Ecto neural progenitor cell (in vitro differentiated cells): ENCODE measurements around the gene TMEM114.
A peak's percentile ranks its signal among the peaks of the same experiment; 100 is the strongest.

Experiments used
- DNase-seq: peaks from one replicate; pipeline ENCODE4 v3.0.0-alpha.2; 2018; ENCODE audit warnings: low spot score

Gene TMEM114

DNA sequence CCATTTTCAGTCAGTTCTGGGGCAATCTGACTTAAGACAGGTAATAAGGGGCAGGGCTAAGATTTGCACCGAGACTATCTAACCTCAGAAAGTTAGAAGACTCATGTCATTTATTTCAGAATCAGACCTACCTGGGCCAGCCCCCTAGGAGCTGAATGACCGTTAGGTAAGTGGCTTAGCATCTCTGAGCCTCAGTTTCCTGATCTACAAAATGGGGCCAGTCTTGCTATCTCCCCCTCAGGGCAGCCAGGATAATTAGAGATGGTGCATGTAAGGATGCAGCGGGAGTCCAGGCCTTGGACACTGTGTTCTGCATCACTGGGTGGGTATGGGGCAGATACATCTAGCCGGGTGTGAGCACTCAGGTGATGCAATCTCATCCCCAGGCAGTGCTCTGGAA is 20.8 kb upstream of the TMEM114 start:
- no peak for DNase-seq

DNA sequence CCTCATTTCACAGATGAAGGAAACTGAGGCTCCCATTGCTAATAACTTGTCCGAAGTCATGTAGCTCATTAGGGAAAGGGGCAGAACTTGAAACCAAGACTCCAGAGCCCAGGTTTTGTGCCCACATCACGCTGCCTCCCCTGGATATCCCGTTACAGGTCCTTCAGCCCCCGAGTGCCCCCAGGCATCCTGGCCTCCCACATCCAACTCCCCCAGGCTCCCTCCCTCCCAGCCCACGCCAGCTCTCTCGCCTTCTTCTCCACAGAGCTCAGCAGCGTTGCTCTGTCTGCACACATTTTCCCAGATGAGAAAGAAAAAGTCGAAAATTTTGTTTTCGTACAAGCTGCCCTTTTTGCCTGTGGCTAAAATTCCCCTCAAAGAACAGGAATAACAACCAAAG is 16.9 kb upstream of the TMEM114 start:
- DNase-seq: no peak

DNA sequence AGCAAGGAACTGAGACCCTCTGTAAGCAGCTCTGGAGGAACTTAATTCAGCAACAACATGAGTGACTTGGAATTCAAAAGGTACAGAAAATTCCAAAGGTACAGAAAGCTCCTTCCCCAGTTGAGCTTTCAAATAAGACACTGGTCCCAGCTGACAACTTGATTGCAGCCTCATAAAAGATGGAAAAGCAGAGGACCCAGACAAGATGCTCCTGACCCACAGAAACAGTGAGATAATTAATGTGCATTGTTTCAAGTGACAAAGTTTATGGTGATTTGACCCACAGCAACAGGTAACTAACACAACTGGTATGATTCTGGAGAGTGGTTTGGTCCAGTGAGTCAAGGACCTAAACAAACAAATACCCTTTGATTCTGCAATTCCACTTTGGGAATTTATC is 15.2 kb upstream of the TMEM114 start:
- no peak for DNase-seq

DNA sequence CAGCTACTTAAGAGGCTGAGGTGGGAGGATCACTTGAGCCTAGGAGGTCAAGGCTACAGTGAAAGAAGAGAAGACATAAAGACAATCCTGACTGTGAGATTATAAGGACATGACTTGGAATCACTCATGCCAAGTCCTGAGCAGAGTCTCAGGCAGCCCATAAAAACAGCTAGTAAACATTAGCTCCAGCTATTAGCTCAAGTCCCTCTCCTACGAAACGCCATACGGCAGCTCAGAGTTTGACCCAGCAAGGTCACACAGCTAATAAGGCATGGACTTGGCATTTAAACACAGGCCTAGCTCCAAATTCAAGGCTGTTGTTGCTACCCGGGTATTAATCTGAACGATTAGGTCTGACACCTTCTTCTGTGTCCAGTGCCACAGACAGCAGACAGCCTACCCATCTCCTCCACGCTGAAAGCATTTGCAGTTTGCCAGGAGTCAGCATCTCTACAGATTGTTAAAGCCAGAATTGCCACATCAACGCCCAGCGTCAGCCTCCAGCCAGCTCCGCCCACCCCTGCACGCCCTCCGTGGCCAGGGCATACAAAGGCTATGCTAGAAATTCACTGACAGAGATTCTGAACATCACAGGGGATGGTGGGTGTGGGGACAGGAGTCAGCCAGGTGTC is 9.9 kb upstream of the TMEM114 start:
- no peak for DNase-seq

DNA sequence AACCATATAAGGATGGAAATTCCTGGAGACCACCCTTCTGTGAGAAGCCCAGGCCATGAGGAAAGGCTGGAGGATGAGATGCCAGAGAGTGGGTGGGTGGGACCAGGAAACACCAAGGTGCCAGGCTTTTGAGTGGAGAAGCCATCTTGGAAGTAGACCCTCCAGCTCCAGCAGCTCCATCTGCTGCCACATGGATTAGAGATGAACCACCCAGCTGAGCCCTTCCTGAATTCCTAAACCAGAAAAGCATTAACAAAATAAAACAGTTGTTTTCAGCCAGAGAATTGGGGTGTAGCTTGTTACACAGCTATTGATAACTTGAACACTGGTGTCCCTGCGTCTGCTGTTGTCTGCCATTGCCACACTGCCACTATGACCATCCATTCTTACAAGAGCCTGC is 6.3 kb upstream of the TMEM114 start:
- no peak for DNase-seq

DNA sequence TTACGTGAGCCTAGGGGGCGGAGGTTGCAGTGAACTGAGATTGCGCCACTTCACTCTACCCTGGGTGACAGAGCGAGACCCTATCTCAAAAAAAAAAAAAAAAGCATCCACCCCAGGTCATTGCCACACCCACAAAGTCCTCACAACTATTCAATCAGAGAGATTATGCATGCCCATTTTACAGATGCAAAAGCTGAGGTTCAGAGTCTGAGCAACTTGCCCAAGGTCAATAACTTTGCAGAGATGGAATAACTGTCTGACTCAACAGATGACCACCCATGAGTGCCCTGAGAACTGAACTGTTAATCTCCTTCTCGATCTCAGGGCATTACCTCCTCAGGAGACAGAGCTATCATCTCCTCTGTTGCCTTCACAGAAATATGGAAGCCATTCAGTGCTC is 5.5 kb upstream of the TMEM114 start:
- DNase-seq: no peak

DNA sequence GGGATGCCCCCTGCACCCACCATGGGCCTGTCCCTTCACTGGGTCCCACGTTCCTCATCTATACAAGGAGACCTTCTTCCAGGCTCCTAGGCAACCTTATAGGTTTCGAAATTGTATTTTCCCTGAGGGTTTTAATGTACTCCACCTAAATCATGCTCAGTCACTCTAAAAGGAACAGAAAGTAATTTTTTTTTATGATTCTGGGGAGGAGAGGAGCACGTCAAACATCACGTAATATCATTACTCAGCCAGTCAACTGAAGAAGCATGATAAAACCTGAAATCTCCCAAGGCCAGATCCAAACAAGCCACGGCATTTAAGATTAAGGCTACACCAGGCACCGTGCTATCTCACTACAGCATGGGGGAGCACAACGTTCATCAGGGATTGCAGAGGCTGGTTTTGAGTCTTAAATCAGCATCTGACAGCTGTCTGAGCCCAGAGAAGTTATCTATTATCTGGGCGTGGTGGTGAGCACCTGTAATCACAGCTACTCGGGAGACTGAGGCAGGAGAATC is 3.9 kb upstream of the TMEM114 start:
- no peak for DNase-seq

DNA sequence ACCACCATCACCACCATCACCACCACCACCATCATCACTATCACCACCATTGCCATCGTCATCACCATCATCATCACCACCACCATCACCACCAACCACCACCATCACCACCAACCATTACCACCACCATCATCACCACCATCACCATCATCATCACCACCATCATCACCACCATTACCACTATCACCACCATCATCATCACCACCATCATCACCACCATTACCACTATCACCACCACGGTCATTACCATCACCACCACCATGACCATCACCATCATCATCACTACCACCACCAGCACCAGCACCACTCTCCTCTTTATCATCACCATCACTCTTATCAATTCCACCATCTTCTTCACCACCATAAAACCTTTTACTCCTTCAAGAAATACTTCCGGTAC is 1.1 kb upstream of the TMEM114 start:
- no peak for DNase-seq

DNA sequence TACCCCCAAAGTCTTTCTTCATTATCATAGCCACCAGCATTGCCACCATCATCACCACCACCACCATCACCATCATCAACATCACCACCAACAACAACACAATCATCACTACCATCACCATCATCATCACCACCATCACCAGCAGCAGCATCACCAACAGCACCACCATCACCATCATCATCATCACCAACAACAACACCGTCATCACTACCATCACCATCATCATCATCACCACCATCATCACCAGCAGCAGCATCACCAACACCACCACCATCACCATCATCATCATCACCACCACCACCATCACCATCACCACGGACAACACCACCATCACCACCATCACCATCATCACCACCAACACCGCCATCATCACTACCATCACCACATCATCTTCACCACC is 500 bp upstream of the TMEM114 start:
- DNase-seq: no peak

DNA sequence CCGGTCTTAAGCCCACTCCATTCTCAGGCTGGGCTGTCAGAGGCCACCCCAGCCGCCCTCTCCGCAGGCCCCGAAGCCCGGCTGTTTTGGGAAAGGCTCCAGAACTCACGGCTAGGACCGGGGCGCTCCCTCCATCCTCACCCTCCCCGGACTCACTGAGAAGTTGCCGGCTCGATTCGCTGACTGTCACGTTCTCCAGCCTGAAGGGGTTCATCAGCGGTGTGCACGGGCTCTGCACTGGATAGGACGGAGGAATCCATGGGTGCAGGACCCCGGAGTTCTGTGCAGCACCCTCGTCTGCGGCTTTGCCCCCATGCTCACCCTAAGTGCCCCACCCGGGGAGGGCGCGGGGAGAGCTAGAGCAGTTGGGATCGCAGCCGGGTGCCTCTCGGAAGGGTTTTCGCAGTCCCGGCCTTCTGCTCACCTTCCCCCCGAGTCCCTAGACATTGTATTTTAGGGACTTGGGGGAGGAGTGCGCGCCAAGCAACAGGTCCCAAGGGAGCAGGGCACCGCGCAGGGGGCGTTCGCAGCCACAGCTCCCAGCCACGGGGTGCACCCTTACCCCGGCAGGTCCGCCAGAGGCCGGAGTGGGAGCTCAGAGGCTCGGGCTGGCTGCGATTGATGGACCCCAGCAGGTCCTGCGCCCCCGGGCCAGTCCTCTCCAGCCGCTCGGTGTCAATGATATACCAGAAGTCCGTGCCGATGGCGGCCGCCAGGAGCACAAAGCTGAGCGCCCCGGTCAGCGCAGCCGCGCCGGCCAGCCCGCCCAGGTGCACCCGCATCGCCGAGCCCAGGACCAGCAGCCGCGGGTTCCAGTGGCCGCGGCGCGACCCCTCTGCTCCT is 1.0 kb downstream of the TMEM114 start:
- peak; percentile 69 for DNase-seq

DNA sequence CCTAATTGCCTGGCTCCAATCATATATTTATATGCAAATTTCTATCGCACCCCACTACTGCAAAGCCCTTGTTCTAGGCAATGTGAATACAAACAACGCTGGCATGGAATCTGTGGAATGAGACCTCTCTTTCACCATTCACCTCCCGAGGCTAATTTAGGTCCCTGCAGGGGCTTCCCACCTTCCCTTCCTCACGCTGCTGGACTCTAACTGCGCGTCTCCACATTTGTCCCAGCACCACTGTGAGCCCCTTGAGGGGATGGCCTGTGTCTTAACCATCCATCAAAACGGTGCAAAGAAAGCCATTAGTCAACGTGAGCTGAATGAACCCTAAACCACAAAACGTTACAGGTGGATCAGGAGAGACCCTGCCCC is 1.6 kb downstream of the TMEM114 start:
- peak; percentile 56 for DNase-seq

DNA sequence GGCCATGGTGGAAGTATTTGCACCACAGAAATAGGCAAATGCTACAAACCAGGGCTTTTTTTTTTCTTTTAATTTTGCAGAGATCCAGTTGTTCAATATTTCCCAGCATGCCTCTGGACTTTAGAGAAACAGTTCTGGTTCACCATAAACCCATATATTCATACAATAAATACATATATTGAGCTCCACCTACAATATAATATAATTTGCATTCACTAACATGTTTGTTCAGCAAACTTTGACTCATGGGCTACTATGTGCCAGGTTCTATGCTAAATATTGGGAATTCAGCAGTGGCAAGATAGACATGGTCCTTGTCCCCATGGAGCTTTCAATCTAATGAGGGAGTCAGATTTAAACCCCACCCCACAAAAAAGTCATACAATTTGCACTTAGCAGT is 3.2 kb downstream of the TMEM114 start:
- DNase-seq: no peak

DNA sequence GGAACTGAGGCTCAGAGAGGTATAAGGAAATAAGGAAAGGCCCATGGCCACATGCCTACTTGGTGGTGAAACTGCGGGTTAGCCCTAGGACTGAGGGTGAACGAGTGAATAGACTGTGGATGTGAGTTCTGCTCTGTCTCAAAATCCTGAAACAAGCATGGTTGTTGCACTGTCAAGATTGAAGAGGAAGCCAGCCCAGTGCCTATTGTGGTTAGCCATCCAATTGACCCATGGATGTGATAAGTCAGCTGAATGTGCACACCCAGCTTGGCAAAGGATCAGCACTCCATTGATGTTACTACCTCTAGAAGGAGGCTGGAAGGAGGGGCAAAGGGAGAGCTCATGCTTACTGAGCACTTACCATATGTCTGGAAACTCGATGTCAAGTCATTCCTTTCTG is 4.5 kb downstream of the TMEM114 start:
- DNase-seq: no peak

DNA sequence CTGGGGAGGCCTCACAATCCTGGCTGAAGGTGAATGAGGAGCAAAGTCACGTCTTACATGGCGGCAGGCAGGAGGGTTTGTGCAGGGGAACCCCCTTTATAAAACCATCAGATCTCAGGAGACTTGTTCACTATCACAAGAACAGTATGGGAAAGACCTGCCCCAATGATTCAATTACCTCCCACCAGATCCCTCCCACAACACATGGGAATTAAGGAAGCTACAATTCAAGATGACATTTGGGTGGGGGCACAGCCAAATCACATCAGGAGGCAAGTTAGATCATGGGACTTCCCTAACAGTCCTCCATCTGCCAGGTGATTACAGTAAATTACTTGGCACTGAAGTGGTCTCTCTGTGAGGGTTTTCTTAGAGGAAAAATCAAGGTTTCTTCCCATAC is 5.3 kb downstream of the TMEM114 start:
- DNase-seq: no peak

DNA sequence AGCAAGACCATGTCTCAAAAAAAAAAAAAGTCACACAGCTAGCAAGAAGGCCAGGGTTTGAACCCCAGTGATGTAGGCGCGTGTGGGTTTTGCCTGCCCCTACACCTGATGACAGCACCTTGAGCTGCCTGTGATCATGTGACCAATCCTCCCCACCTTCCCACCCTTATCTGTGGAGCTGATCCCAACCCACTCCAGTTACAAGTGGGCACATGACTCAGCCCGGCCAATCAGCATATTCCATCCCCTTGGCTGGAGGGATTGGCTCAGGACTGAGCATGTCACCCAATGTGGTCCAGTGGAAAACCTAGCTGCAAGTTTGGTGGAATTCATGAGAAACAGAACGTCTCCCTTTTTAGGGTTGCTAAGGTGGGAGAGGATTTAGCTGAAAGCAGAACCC is 6.6 kb downstream of the TMEM114 start:
- no peak for DNase-seq

DNA sequence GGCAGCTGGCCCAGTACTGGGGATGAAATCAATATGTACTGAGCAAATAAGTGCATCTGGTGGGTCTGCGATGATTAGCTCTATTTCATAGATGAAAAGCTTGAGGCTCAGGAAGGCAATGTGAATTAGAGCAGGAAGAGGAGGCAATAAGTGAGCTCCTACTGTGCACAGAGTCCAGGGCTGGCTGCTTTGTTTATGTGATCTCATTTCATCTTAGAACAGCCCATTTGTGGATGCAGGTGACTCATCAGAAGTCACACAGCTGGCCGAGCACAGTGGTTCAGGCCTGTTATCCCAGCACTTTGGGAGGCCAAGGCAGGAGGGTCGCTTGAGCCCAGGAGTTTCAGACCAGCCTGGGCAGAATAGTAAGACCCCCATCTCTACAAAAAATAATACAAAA is 7.1 kb downstream of the TMEM114 start:
- DNase-seq: no peak

DNA sequence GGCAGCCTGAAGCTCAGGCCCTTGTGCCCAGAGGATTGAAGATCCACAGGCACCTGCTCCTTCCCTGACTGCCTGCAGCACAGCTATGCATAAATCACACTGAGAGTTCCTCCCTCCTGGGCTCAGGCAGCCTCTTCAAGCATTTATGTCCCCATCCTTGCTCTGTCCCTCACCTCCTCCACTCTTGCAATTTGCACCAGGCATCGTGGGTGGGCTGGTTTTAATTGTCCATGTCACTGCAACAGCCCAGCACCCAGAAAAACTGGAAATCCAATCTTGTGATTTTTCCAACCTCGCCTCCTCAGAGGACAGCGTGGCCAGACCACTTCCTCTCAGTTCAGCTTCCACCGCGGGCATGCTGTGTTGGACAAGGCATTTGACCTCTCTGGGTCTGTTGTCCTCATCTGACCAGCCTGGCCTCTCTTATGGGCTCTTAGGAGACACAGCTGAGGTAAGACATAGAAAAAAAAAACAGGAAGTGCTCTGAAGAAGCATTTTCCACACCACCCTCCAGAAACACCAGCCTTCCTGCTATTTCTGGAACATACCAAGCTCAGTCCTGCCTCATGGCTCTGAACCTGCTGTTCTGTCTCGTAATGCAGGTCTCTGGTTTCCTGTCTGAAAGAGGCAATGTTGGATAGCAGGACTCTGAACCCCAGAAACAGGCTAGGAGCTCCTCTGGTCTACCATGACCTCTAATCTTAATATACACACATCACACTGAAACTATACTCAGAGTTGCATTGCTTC is 8.3 kb downstream of the TMEM114 start:
- no peak for DNase-seq

DNA sequence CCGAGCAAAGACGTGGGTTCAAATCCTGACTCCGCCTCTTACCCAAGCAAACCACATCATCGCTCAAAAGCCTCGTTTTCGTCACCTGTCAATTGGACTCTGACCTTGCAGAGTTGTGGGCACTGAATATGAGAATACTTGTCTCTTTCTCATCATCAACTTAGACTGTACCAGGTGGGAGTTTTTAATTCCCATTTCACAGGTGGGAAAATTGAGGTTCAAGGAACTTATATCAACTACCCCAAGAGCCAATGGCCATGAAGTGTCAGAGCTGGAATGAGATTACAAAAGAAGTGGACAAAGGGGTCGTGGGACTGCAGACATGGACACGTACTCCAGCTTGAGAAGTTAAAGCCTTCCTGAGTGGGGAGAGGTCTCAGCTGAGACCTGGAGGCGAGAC is 10.8 kb downstream of the TMEM114 start:
- no peak for DNase-seq

DNA sequence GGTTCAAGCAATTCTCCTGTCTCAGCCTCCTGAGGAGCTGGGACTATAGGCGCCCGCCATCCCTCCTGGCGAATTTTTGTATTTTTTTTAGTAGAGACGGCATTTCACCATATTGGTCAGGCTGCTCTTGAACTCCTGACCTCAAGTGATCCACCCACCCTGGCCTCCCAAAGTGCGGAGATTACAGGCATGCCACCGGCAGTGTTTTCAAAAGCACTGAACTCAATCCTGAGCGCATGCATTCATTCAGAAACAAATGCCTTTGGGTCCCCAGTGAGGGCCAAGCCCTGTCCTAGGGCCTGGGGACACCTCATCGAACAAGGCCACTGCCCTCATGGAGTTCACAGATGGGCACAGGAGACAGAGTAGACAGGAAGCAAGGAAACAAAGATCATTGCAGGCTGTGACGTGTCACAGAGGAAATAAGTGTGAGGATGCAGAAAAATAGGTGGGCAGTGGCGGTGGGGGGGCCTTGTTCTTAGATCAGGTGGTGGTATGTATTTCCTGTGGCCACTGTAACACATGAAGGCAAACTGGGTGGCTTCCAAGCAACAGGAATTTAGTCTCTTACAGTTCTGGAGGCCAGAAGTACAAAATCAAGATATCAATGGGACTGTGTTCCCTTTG is 12.5 kb downstream of the TMEM114 start:
- DNase-seq: no peak

DNA sequence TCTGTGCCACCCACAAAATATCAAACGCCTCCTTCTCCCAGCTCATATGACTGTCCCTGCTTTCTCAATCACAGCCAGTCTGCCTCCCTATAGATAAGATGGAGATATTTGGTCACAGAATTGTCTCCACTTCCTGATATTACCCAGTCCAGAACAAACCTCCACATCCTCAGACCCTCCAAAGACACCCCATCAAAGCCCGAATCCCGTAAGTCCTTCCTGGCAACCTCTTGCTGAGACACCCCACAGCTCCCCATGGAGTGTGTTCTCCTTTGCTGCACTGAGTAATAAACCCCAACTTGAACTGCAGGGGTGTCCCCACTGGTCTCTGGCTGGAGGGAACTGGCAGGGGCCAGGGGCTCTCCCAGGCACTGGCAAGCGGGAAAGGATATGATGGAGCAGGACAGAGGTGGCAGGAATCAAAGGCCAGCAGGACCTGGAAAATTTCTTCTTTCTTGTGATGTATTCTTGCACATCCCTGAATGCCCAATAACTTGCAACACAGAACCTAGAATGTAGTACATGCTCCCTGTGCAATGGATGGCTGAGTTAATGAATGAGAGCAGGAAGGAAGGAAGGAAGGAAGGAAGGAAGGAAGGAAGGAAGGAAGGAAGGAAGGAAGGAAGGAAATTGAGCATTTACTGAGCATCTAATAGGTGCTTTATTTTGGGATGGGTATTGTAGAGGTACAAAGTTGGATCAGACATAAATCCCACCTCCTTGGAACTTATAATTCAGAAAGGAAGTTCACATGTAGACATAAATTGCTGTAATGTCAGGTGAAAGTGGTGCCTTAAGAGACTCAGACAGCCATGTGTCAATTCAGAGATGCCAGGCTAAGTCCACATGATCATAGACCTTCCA is 13.9 kb downstream of the TMEM114 start:
- DNase-seq: no peak

DNA sequence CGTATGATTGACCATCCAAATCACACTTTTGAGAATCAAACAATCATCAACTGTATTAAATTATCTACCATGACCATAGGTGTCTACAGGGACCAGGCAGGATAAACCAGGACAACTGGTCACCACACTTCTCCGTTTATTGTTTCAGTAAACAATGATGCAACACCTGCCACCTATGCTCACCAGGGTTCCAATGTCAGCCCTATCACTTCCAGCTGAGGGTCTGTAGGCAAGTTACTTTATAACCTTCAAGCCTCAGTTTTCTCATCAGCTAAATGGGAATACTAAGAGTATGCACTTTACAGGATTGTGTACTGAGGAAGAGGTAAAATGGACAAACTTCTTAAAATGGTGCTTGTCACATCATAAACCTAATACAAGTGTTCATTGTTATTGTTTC is 14.9 kb downstream of the TMEM114 start:
- DNase-seq: no peak
